NCI-H128 (cell line): ENCODE results near the gene SPECC1.
"Not testable (repeated sequence)": the region's sequence is repeated elsewhere in the genome, so short reads cannot be mapped to it uniquely, and the experiment has no call there.

Source experiments
- DNase-seq: peaks from one replicate; lab custom pipeline; 2025; ENCODE audit not compliant: unreplicated experiment; lab: John Stamatoyannopoulos, UW

SPECC1 gene

GRCh38 chr17:20300436-20300934, 291.3 kb downstream of the SPECC1 start:
- DNase-seq = no peak

GRCh38 chr17:20302246-20302917, 293.2 kb downstream of the SPECC1 start:
- no peak for DNase-seq

- DNase-seq = no peak
Measured at GRCh38 chr17:20304961-20305360, 295.8 kb downstream of the SPECC1 start.

GRCh38 chr17:20306924-20307323, 297.8 kb downstream of the SPECC1 start:
- no peak for DNase-seq

GRCh38 chr17:20307326-20307910, 298.3 kb downstream of the SPECC1 start:
- DNase-seq = no peak

GRCh38 chr17:20310481-20310880, 301.3 kb downstream of the SPECC1 start:
- no peak for DNase-seq

- DNase-seq = no peak
Measured at GRCh38 chr17:20313306-20313705, 304.1 kb downstream of the SPECC1 start.

- DNase-seq = no peak
Measured at GRCh38 chr17:20313891-20314290, 304.7 kb downstream of the SPECC1 start.

GRCh38 chr17:20314834-20315233, 305.7 kb downstream of the SPECC1 start:
- DNase-seq = no peak

- DNase-seq = no peak
Measured at GRCh38 chr17:20315311-20315710, 306.2 kb downstream of the SPECC1 start.

GRCh38 chr17:20315821-20316220, 306.7 kb downstream of the SPECC1 start:
- no peak for DNase-seq

GRCh38 chr17:20320535-20321229, 311.5 kb downstream of the SPECC1 start:
- DNase-seq = not testable (repeated sequence)

GRCh38 chr17:20321357-20321756, 312.2 kb downstream of the SPECC1 start:
- not testable (repeated sequence) for DNase-seq

- not testable (repeated sequence) for DNase-seq
Measured at GRCh38 chr17:20327739-20328138, 318.6 kb downstream of the SPECC1 start.

- not testable (repeated sequence) for DNase-seq
Measured at GRCh38 chr17:20351405-20351804, 342.2 kb downstream of the SPECC1 start.

GRCh38 chr17:20352567-20352966, 343.4 kb downstream of the SPECC1 start:
- not testable (repeated sequence) for DNase-seq

- not testable (repeated sequence) for DNase-seq
Measured at GRCh38 chr17:20363846-20364245, 354.7 kb downstream of the SPECC1 start.
